HG02678 (cell line): ENCODE measurements around the gene TAS2R8.

ENCODE experiments used
- ATAC-seq: cut with Tn5 transposase; IDR thresholded peaks from one replicate; pipeline ENCODE4 v1.9.1; 2021; ENCODE audit warnings: mild to moderate bottlenecking, moderate library complexity; ENCODE audit not compliant: unreplicated experiment

The TAS2R8 gene

DNA sequence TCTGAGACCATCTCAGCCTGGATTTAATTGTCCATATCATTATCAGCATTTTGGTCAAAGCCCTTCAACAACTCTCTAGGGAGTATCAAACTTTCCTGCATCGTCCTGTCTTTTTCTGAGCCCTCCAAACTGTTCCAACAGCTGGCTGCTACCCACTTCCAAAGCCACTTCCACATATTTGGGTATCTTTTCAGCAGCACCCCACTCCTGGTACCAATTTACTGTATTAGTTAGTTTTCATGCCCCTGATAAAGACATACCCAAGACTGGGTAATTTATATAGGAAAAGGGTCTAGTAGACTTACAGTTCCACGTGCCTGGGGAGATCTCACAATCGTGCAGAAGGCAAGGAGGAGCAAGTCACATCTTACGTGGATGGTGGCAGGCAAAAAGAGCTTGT, 50.9 kb downstream of the TAS2R8 start:
- no peak for ATAC-seq
